ENCODE data around the gene HSPB7.

The HSPB7 gene

DNA sequence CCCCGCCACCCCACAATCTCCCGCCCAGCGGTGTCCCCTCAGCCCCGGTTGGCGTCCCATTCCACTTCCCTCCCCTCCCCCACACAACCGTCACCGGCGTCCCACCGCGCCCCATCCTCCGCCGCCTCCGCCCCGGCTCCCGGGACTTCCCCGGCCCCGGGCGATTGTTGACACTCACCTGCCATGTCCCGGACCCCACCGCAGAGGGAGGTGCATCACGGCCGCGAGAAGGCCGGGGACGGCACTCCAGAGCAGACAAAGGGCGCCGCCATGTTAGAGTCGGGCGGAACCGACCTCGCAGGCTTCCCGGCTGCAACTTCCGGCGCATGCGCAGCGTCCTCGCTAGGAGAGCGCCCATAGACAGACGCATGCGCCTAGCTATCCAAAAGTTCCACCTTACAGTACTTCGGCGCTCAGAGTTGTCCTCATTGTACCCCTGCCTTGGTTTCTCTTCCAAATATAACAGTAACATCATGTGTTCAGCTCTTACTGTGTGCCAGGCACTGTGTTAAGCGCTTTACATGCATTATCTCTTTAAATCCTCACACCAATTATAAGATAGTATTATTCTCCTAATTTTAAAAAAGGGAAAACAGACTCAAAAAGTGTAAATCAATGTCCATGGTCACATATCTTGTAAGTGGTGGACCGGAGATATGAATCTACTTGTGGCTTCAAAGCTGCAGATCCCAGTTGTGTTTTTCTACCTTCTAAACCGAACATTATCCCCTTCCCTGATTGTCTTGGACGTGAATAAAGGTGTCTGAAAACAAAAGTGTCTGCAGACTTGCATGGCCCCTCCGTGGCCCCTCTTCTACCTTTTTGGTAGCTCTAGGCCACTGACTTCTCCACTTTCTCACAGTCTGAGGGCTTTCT lies 41.8 kb downstream of the HSPB7 start, which contains the start of gene ZBTB17:
Gene ZBTB17 (minus strand): TSS at position 297 of the 876 bp plus-strand sequence. CDS start 27,606 bp downstream, outside the sequence.
- peak; percentile 90 to 94 for DNase-seq (ENCODE audit: low read depth in 2 of 2)

GRCh38 chr1:15975358-15975804 lies 42.5 kb downstream of the HSPB7 start:
- DNase-seq (ENCODE audit: low read depth in 2 of 2) = peak; percentile 73 to 84

DNA sequence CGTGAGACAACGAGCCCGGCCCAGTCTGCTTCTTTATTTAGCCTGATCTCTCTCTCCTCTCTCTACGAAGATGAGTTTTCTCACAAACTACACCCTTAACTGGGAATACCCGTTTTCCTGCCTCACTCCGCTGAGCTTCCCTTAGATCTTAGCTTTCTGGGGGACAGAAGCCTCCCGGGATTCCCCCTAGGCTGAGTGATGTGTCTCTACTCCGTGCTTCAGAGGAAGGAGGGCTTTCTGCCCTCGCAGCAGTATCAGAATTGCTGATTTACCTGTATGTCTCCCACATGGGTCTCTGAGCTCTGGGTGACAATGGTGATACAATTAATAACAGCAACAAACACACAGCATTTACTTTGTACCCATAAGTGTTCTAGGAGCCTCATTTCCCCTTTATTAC lies 43.0 kb downstream of the HSPB7 start:
- no peak for DNase-seq (ENCODE audit: low read depth in 2 of 2)

DNA sequence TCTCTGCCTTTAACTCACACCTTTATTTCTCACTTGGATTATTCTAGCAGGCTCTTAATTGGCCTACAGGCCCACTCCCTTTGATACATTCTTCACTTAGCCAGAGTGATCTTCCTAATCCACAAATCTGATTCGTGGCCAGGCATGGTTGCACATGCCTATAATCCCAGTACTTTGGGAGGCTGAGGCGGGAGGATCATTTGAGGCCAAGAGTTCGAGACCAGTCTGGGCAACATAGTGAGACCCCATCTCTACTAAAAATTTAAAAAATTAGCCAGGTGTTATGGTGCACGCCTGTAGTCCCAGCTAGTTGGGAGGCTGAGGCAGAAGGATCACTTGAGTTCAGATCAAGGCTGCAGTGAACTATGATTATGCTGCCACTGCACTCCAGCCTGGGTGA lies 44.1 kb downstream of the HSPB7 start:
- no peak for DNase-seq (ENCODE audit: low read depth in 2 of 2)

DNA sequence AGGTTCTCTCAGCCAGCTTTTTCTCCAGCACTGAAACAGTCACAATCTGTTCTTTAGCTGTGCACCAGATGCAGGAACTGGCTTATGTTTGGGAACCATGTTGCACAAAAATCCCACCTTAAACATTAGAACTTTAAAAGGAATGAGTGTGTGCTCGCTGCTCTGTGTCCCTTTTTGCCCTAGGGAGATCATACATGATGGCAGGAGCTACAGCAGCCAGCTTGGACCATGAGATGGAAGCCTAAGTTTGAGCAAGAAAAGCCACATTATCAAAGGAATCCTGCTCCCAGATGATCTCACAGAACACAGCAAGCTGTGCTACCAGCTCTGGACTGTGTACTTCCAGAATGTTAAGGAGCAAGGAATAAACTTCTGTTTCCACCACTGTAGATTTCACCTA lies 45.4 kb downstream of the HSPB7 start:
- DNase-seq (ENCODE audit: low read depth in 2 of 2) = no peak

- DNase-seq (ENCODE audit: low read depth in 2 of 2) = no peak
These were observed 46.9 kb downstream of the HSPB7 start for GRCh38 chr1:15970911-15971310.

DNA sequence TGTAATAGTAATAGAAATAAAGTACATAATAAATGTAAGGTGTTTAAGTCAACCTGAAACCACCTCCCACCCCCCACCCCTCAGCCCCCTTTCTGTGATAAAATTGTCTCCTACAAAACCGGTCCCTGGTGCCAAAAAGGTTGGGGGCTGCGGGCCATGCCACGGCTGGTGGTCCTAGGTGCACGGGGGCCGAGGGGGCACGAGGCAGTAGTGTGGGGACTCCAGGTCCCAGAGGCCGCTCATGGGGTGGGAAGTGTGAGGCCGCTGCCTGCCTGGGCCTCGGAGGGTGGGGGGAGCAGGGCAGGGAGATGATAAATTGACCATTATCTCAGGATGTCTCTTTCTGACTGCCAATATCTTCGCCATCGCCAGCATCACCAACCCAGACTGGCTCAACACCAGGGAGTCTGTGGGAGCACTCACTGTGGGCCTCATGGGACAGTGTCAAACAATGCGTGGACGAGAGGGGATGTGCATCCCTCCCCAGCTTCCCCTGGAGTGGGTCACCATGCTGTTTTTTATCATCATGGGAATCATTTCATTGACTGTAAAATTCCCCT lies 48.4 kb downstream of the HSPB7 start:
- DNase-seq (ENCODE audit: low read depth in 2 of 2) = no peak

DNA sequence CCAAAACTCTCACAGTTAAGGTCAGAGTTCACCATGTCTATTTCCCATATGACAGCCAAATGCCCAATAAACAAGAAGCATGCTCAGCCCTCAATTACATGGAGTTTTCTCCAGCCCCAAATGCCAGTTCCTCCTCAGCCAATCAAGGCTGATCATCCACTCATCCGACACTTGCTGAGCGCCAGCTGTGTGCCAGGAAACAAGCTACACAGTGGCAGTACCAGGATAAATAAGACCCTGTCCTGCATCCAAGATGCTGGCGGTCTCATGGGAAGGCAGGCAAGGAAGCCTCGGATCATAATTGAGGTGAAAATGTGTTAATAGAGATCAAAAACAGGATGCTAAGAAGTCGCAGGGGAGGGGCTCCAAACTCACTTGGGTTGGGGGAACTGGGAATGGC lies 49.7 kb downstream of the HSPB7 start:
- DNase-seq (ENCODE audit: low read depth in 2 of 2) = no peak

DNA sequence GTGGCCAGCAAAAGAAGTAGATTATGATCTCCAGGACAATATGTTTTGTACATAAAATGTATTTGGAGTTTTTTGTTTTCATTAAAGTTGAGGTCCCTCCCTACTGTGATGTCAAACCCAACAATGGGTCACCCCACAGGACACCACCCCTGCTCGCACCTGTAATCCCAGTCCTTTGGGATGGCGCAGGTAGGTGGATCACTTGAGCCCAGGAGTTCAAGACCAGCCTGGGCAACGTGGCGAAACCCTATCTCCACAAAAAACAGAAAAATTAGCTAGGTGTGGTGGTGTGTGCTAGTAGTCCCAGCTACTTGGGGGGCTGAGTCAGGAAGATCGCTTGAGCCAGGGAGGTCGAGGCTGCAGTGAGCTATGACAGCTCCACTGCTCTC lies 50.9 kb downstream of the HSPB7 start:
- no peak for DNase-seq (ENCODE audit: low read depth in 2 of 2)

- DNase-seq (ENCODE audit: low read depth in 2 of 2) = peak; percentile 48 to 69
These were observed 51.5 kb downstream of the HSPB7 start for GRCh38 chr1:15966081-15966955.

GRCh38 chr1:15965228-15965767 lies 52.5 kb downstream of the HSPB7 start:
- DNase-seq (ENCODE audit: low read depth in 2 of 2) = no peak

Data from activated CD8-positive, alpha-beta memory T cell treated with anti-CD3 and anti-CD28 coated beads for 4 hours (primary cell).